GM12878 (cell line): ENCODE data around the gene PPP1R3E. TPM values are rescaled to one million over a fixed set of nuclear protein-coding genes. Genes with fewer than 3 reads are reported as not detected.

Experiments used
- CBFB ChIP-seq: IDR thresholded peaks from 2 replicates; pipeline ENCODE4 v1.6.1; 2016; ENCODE audit warnings: antibody characterized with exemption, low read depth
- ESRRA ChIP-seq: IDR thresholded peaks from 2 replicates; pipeline ENCODE4 v1.6.1; 2012; ENCODE audit warnings: mild to moderate bottlenecking, low read length, improper control_type of control experiment
- HCFC1 ChIP-seq: fragments of 150-350 bp; IDR thresholded peaks from 2 replicates; pipeline ENCODE4 v1.6.1; 2014; ENCODE audit warnings: low read length
- HDAC6 ChIP-seq: fragments of 200-600 bp; sonication (generic); IDR thresholded peaks from one replicate; pipeline ENCODE4 v1.8.0; 2017; ENCODE audit warnings: antibody characterized with exemption; ENCODE audit not compliant: unreplicated experiment
- MEF2A ChIP-seq: IDR thresholded peaks from 2 replicates; pipeline ENCODE4 v1.6.1; 2011; ENCODE audit warnings: low read depth, mild to moderate bottlenecking, low read length, moderate library complexity; ENCODE audit not compliant: insufficient read depth
- MTA3 ChIP-seq: IDR thresholded peaks from 2 replicates; pipeline ENCODE4 v1.6.1; 2012; ENCODE audit warnings: low read length, inconsistent platforms, borderline replicate concordance
- POLR2AphosphoS2 ChIP-seq: IDR thresholded peaks from 2 replicates; pipeline ENCODE4 v1.6.1; 2011; ENCODE audit warnings: low read depth, mild to moderate bottlenecking, low read length, improper control_type of control experiment, moderate library complexity
- POLR2AphosphoS5 ChIP-seq: IDR thresholded peaks from 2 replicates; pipeline ENCODE4 v1.6.1; 2011; ENCODE audit warnings: mild to moderate bottlenecking, low read length, inconsistent platforms
- POU2F2 ChIP-seq: IDR thresholded peaks from 3 replicates; pipeline ENCODE4 v1.6.1; 2011; ENCODE audit warnings: low read depth, mild to moderate bottlenecking, low read length, borderline replicate concordance
- RELA ChIP-seq: fragments of 450-650 bp; IDR thresholded peaks from 2 replicates; pipeline ENCODE4 v1.8.0; 2014; ENCODE audit warnings: borderline replicate concordance; ENCODE audit not compliant: partially characterized antibody
- RUNX3 ChIP-seq: IDR thresholded peaks from 2 replicates; pipeline ENCODE4 v1.6.1; 2012; ENCODE audit warnings: low read length, inconsistent platforms
- SPI1 ChIP-seq: IDR thresholded peaks from 2 replicates; pipeline ENCODE4 v1.6.1; 2011; ENCODE audit warnings: low read depth, mild to moderate bottlenecking, low read length, moderate library complexity, borderline replicate concordance; ENCODE audit not compliant: insufficient read depth
- TAF1 ChIP-seq: IDR thresholded peaks from 2 replicates; pipeline ENCODE4 v1.6.1; 2011; ENCODE audit warnings: mild to moderate bottlenecking, low read depth, low read length, borderline replicate concordance
- TBL1XR1 ChIP-seq: IDR thresholded peaks from 2 replicates; pipeline ENCODE4 v1.6.1; 2012; ENCODE audit warnings: low read depth, low read length, improper control_type of control experiment
- WRNIP1 ChIP-seq: IDR thresholded peaks from 2 replicates; pipeline ENCODE4 v1.6.1; 2011; ENCODE audit warnings: low read depth, low read length, improper control_type of control experiment, borderline replicate concordance
- polyA plus RNA-seq, 11 experiments: library from polyadenylated mRNA; depleted of rRNA in 4 of 11; unstranded in 6 of 11; stranded (reverse) in 5 of 11; fragments of >200 nt; fragmentation: Nextera tagmentation in 4 of 11; fragmentation: Illumina TruSeq in 1 of 11; extraction: Ambion mirVana in 4 of 11; extraction: Trizol in 1 of 11; gene quantifications; 1 replicate in 1 of 11; 2 replicates in 10 of 11; pipeline versions ENCODE4 v1.2.1 to v1.2.3, GENCODE V29; 2011 to 2016; ENCODE audit warnings: inconsistent platforms in 2 of 11, missing spikeins in 2 of 11, low read depth in 1 of 11
- total RNA-seq, 4 experiments: library from RNA; depleted of rRNA in 3 of 4; stranded (reverse); fragments of >200 nt in 3 of 4; fragmentation: Illumina TruSeq in 1 of 4; extraction: Trizol in 1 of 4; gene quantifications; 2 replicates each; pipeline versions ENCODE4 v1.2.1 to v1.2.3, GENCODE V29; 2013 to 2021
- TF ChIP-seq, protein P1 (sequence below): fragments of 450-650 bp; IDR thresholded peaks from 2 replicates; pipeline ENCODE4 v1.6.1; 2018; ENCODE audit warnings: mild to moderate bottlenecking, low read depth, moderate library complexity; ENCODE audit not compliant: partially characterized antibody
- TF ChIP-seq, protein P2 (sequence below): fragments of 450-650 bp; IDR thresholded peaks from 2 replicates; pipeline ENCODE4 v1.6.1; 2017; ENCODE audit warnings: mild to moderate bottlenecking, moderate library complexity
- TF ChIP-seq, protein P3 (sequence below): fragments of 450-650 bp; IDR thresholded peaks from 2 replicates; pipeline ENCODE4 v1.6.1; 2018; ENCODE audit warnings: borderline replicate concordance, mild to moderate bottlenecking; ENCODE audit not compliant: partially characterized antibody
- TF ChIP-seq, protein P4 (sequence below): IDR thresholded peaks from 2 replicates; pipeline ENCODE4 v1.6.1; 2011; ENCODE audit warnings: low read depth, low read length, improper control_type of control experiment, borderline replicate concordance
- TF ChIP-seq, protein P5 (sequence below): fragments of 450-650 bp; IDR thresholded peaks from 2 replicates; pipeline ENCODE4 v1.6.1; 2017; ENCODE audit warnings: borderline replicate concordance

PPP1R3E gene
- total and polyA plus RNA-seq, 10 of the 15 experiments (the other 5 are each of a cell fraction or from before 2014, with no cell fraction given): 4.6 to 26.4 (median 7.1) TPM

DNA sequence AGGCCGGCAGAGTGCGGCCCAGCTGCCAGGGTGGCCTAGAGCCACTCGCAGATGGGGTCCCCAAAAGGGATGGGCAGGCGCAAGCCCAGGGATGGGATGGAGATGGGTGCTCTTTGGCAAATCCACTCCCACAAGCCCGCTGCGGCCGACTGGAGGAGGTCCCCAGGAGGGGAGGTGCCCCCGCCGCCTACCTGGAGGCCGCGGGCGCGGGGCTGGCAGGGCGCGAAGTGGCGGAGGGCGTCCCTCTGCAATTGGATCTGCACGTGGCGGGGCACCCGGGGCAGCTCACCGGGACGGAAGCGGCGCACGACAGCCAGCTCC is 730 bp downstream of the PPP1R3E start (continued):
- TF ChIP-seq, protein P1, sequence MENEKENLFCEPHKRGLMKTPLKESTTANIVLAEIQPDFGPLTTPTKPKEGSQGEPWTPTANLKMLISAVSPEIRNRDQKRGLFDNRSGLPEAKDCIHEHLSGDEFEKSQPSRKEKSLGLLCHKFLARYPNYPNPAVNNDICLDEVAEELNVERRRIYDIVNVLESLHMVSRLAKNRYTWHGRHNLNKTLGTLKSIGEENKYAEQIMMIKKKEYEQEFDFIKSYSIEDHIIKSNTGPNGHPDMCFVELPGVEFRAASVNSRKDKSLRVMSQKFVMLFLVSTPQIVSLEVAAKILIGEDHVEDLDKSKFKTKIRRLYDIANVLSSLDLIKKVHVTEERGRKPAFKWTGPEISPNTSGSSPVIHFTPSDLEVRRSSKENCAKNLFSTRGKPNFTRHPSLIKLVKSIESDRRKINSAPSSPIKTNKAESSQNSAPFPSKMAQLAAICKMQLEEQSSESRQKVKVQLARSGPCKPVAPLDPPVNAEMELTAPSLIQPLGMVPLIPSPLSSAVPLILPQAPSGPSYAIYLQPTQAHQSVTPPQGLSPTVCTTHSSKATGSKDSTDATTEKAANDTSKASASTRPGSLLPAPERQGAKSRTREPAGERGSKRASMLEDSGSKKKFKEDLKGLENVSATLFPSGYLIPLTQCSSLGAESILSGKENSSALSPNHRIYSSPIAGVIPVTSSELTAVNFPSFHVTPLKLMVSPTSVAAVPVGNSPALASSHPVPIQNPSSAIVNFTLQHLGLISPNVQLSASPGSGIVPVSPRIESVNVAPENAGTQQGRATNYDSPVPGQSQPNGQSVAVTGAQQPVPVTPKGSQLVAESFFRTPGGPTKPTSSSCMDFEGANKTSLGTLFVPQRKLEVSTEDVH: no peak
- no peak for TF ChIP-seq HDAC6
- TF ChIP-seq SPI1: no peak
- TF ChIP-seq HCFC1: peak; percentile 33; the same call in 1 of the 2 replicates
- no peak for TF ChIP-seq TBL1XR1
- TF ChIP-seq MEF2A: no peak
- no peak for TF ChIP-seq RUNX3
- peak; percentile 44; the same call in 1 of the 2 replicates for TF ChIP-seq POLR2AphosphoS5
- TF ChIP-seq RELA: no peak
- TF ChIP-seq, protein P2, sequence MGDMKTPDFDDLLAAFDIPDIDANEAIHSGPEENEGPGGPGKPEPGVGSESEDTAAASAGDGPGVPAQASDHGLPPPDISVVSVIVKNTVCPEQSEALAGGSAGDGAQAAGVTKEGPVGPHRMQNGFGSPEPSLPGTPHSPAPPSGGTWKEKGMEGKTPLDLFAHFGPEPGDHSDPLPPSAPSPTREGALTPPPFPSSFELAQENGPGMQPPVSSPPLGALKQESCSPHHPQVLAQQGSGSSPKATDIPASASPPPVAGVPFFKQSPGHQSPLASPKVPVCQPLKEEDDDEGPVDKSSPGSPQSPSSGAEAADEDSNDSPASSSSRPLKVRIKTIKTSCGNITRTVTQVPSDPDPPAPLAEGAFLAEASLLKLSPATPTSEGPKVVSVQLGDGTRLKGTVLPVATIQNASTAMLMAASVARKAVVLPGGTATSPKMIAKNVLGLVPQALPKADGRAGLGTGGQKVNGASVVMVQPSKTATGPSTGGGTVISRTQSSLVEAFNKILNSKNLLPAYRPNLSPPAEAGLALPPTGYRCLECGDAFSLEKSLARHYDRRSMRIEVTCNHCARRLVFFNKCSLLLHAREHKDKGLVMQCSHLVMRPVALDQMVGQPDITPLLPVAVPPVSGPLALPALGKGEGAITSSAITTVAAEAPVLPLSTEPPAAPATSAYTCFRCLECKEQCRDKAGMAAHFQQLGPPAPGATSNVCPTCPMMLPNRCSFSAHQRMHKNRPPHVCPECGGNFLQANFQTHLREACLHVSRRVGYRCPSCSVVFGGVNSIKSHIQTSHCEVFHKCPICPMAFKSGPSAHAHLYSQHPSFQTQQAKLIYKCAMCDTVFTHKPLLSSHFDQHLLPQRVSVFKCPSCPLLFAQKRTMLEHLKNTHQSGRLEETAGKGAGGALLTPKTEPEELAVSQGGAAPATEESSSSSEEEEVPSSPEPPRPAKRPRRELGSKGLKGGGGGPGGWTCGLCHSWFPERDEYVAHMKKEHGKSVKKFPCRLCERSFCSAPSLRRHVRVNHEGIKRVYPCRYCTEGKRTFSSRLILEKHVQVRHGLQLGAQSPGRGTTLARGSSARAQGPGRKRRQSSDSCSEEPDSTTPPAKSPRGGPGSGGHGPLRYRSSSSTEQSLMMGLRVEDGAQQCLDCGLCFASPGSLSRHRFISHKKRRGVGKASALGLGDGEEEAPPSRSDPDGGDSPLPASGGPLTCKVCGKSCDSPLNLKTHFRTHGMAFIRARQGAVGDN: no peak
- TF ChIP-seq, protein P3, sequence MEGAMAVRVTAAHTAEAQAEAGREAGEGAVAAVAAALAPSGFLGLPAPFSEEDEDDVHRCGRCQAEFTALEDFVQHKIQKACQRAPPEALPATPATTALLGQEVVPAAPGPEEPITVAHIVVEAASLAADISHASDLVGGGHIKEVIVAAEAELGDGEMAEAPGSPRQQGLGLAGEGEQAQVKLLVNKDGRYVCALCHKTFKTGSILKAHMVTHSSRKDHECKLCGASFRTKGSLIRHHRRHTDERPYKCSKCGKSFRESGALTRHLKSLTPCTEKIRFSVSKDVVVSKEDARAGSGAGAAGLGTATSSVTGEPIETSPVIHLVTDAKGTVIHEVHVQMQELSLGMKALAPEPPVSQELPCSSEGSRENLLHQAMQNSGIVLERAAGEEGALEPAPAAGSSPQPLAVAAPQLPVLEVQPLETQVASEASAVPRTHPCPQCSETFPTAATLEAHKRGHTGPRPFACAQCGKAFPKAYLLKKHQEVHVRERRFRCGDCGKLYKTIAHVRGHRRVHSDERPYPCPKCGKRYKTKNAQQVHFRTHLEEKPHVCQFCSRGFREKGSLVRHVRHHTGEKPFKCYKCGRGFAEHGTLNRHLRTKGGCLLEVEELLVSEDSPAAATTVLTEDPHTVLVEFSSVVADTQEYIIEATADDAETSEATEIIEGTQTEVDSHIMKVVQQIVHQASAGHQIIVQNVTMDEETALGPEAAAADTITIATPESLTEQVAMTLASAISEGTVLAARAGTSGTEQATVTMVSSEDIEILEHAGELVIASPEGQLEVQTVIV: no peak
- no peak for TF ChIP-seq MTA3
- TF ChIP-seq CBFB: peak; percentile 34; the same call in 1 of the 2 replicates
- TF ChIP-seq, protein P4, sequence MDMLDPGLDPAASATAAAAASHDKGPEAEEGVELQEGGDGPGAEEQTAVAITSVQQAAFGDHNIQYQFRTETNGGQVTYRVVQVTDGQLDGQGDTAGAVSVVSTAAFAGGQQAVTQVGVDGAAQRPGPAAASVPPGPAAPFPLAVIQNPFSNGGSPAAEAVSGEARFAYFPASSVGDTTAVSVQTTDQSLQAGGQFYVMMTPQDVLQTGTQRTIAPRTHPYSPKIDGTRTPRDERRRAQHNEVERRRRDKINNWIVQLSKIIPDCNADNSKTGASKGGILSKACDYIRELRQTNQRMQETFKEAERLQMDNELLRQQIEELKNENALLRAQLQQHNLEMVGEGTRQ: no peak
- TF ChIP-seq POLR2AphosphoS2: no peak; the same call in 1 of the 2 replicates
- no peak for TF ChIP-seq POU2F2
- no peak for TF ChIP-seq ESRRA
- TF ChIP-seq WRNIP1: no peak
- TF ChIP-seq, protein P5, sequence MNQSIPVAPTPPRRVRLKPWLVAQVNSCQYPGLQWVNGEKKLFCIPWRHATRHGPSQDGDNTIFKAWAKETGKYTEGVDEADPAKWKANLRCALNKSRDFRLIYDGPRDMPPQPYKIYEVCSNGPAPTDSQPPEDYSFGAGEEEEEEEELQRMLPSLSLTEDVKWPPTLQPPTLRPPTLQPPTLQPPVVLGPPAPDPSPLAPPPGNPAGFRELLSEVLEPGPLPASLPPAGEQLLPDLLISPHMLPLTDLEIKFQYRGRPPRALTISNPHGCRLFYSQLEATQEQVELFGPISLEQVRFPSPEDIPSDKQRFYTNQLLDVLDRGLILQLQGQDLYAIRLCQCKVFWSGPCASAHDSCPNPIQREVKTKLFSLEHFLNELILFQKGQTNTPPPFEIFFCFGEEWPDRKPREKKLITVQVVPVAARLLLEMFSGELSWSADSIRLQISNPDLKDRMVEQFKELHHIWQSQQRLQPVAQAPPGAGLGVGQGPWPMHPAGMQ: no peak
- no peak for TF ChIP-seq TAF1
